PFSK-1 (cell line): Measurements from ENCODE around the gene ATCAY.

ENCODE experiments used
- FOXP2 ChIP-seq: optimal IDR thresholded peaks from 2 replicates; pipeline ENCODE3; 2011; ENCODE audit warnings: borderline replicate concordance, control low read depth, inconsistent platforms; ENCODE audit not compliant: insufficient read depth; ENCODE audit errors: extremely low read length, extremely low read depth
- POLR2AphosphoS5 ChIP-seq: IDR thresholded peaks from 2 replicates; pipeline ENCODE4 v1.6.1; 2012; ENCODE audit warnings: low read depth, mild to moderate bottlenecking, control low read depth, low read length, moderate library complexity
- SIN3A ChIP-seq: IDR thresholded peaks from 2 replicates; pipeline ENCODE4 v1.6.1; 2012; ENCODE audit warnings: mild to moderate bottlenecking, low read length, moderate library complexity, borderline replicate concordance; ENCODE audit not compliant: insufficient read depth
- TAF1 ChIP-seq: IDR thresholded peaks from 2 replicates; pipeline ENCODE4 v1.6.1; 2012; ENCODE audit warnings: low read length, control low read depth, borderline replicate concordance; ENCODE audit not compliant: insufficient read depth
- TF ChIP-seq, protein P1 (sequence below), 2 experiments: IDR thresholded peaks; 2 replicates each; pipeline versions ENCODE4 v1.6.1 to v1.8.0; 2011 to 2012; ENCODE audit warnings: low read depth in 2 of 2, low read length in 2 of 2, control low read depth in 1 of 2, inconsistent platforms in 1 of 2, mild to moderate bottlenecking in 1 of 2, moderate library complexity in 1 of 2; ENCODE audit not compliant: insufficient read depth in 1 of 2

GRCh38 chr19:3873151-3873550, 7.3 kb upstream of the ATCAY start:
- TF ChIP-seq POLR2AphosphoS5 (no peak), TAF1 (no peak), SIN3A (no peak), FOXP2 (no peak)
- TF ChIP-seq, protein P1, sequence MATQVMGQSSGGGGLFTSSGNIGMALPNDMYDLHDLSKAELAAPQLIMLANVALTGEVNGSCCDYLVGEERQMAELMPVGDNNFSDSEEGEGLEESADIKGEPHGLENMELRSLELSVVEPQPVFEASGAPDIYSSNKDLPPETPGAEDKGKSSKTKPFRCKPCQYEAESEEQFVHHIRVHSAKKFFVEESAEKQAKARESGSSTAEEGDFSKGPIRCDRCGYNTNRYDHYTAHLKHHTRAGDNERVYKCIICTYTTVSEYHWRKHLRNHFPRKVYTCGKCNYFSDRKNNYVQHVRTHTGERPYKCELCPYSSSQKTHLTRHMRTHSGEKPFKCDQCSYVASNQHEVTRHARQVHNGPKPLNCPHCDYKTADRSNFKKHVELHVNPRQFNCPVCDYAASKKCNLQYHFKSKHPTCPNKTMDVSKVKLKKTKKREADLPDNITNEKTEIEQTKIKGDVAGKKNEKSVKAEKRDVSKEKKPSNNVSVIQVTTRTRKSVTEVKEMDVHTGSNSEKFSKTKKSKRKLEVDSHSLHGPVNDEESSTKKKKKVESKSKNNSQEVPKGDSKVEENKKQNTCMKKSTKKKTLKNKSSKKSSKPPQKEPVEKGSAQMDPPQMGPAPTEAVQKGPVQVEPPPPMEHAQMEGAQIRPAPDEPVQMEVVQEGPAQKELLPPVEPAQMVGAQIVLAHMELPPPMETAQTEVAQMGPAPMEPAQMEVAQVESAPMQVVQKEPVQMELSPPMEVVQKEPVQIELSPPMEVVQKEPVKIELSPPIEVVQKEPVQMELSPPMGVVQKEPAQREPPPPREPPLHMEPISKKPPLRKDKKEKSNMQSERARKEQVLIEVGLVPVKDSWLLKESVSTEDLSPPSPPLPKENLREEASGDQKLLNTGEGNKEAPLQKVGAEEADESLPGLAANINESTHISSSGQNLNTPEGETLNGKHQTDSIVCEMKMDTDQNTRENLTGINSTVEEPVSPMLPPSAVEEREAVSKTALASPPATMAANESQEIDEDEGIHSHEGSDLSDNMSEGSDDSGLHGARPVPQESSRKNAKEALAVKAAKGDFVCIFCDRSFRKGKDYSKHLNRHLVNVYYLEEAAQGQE (IDR thresholded peaks at IDR 0.05; ENCODE audit: insufficient read depth in 1 of 2, low read depth in 2 of 2, low read length in 2 of 2) = no peak
